ENCODE results near the gene TSPAN5.

TSPAN5 gene

DNA sequence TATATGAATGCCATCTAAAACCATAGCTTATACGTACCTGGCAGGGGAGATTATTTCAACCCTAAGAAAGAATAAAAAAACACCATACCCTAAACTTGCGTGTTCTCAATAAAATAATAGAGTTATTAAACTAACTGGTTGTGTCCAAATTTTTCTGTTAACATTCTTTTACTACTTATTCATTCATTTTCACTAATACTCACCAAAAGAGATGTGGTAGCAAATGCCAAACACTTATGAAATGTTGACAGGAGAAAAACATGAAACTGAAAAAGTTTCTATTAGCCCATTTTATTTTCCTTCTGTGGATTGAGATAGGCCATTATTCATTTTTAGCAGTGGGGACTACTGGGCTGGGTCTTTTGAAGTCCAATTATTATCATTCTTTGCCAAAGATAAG is 102.0 kb downstream of the TSPAN5 start (continued):
- TF ChIP-seq, protein P1, sequence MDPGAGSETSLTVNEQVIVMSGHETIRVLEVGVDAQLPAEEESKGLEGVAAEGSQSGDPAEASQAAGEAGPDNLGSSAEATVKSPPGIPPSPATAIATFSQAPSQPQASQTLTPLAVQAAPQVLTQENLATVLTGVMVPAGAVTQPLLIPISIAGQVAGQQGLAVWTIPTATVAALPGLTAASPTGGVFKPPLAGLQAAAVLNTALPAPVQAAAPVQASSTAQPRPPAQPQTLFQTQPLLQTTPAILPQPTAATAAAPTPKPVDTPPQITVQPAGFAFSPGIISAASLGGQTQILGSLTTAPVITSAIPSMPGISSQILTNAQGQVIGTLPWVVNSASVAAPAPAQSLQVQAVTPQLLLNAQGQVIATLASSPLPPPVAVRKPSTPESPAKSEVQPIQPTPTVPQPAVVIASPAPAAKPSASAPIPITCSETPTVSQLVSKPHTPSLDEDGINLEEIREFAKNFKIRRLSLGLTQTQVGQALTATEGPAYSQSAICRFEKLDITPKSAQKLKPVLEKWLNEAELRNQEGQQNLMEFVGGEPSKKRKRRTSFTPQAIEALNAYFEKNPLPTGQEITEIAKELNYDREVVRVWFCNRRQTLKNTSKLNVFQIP (CRISPR knock-in tag; IDR thresholded peaks at IDR 0.05; ENCODE audit: borderline replicate concordance, low read depth): no peak
- TF ChIP-seq ARNTL (CRISPR knock-in tag; IDR thresholded peaks at IDR 0.05; ENCODE audit: borderline replicate concordance, low read depth): no peak

DNA sequence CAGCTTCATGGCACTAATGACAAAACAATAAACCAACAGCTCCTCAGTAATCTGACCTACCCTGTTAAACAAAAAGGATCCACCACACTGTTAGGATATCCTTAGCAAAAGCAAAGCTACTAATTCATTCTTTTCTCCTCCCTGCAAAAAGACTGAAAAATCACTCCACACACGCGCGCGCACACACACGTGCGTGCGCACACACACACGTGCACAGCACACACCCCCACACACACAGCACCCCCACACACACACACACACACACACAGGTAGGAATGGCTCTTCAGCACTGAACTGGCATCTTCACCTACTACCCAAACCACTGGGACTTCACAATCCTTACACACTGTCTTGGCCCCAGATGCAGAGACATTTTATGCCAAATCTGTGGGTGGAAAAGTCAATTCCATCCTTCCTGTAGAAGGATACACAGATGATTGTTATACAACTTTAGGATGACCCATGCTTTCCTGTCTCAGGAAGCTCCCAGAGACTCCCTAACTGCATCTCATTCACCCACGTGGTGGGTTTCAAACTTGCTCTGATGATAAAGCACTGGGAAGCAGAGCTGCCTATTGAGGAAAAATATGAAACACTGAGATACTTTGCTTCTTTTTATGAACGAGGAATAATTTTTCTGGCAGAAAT is 102.5 kb downstream of the TSPAN5 start:
- ATAC-seq: no peak; the same call in 2 of the 3 replicates
- TF ChIP-seq BACH2 (CRISPR knock-in tag; IDR thresholded peaks at IDR 0.05; ENCODE audit: borderline replicate concordance) (no peak), ARNTL (CRISPR knock-in tag; IDR thresholded peaks at IDR 0.05; ENCODE audit: borderline replicate concordance, low read depth) (no peak), RARB (CRISPR knock-in tag; IDR thresholded peaks at IDR 0.05) (no peak), ESRRG (CRISPR knock-in tag; IDR thresholded peaks at IDR 0.05) (no peak), ZNF70 (CRISPR knock-in tag; IDR thresholded peaks at IDR 0.05) (no peak), ZC3H10 (CRISPR knock-in tag; IDR thresholded peaks at IDR 0.05) (no peak), SNAI2 (CRISPR knock-in tag; IDR thresholded peaks at IDR 0.05) (no peak), GLIS3 (CRISPR knock-in tag; IDR thresholded peaks at IDR 0.05) (no peak), ISL1 (CRISPR knock-in tag; IDR thresholded peaks at IDR 0.05) (no peak), ZNF565 (CRISPR knock-in tag; conservative IDR thresholded peaks at IDR 0.05; ENCODE audit: low read depth) (no peak)
- TF ChIP-seq, protein P2, sequence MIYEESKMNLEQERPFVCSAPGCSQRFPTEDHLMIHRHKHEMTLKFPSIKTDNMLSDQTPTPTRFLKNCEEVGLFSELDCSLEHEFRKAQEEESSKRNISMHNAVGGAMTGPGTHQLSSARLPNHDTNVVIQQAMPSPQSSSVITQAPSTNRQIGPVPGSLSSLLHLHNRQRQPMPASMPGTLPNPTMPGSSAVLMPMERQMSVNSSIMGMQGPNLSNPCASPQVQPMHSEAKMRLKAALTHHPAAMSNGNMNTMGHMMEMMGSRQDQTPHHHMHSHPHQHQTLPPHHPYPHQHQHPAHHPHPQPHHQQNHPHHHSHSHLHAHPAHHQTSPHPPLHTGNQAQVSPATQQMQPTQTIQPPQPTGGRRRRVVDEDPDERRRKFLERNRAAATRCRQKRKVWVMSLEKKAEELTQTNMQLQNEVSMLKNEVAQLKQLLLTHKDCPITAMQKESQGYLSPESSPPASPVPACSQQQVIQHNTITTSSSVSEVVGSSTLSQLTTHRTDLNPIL (CRISPR knock-in tag; IDR thresholded peaks at IDR 0.05; ENCODE audit: low read depth): no peak
- TF ChIP-seq, protein P3, sequence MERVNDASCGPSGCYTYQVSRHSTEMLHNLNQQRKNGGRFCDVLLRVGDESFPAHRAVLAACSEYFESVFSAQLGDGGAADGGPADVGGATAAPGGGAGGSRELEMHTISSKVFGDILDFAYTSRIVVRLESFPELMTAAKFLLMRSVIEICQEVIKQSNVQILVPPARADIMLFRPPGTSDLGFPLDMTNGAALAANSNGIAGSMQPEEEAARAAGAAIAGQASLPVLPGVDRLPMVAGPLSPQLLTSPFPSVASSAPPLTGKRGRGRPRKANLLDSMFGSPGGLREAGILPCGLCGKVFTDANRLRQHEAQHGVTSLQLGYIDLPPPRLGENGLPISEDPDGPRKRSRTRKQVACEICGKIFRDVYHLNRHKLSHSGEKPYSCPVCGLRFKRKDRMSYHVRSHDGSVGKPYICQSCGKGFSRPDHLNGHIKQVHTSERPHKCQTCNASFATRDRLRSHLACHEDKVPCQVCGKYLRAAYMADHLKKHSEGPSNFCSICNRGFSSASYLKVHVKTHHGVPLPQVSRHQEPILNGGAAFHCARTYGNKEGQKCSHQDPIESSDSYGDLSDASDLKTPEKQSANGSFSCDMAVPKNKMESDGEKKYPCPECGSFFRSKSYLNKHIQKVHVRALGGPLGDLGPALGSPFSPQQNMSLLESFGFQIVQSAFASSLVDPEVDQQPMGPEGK (CRISPR knock-in tag; IDR thresholded peaks at IDR 0.05; ENCODE audit: borderline replicate concordance): no peak
- TF ChIP-seq, protein P4, sequence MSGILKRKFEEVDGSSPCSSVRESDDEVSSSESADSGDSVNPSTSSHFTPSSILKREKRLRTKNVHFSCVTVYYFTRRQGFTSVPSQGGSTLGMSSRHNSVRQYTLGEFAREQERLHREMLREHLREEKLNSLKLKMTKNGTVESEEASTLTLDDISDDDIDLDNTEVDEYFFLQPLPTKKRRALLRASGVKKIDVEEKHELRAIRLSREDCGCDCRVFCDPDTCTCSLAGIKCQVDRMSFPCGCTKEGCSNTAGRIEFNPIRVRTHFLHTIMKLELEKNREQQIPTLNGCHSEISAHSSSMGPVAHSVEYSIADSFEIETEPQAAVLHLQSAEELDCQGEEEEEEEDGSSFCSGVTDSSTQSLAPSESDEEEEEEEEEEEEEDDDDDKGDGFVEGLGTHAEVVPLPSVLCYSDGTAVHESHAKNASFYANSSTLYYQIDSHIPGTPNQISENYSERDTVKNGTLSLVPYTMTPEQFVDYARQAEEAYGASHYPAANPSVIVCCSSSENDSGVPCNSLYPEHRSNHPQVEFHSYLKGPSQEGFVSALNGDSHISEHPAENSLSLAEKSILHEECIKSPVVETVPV (CRISPR knock-in tag; IDR thresholded peaks at IDR 0.05): no peak
- TF ChIP-seq, protein P1 (CRISPR knock-in tag; IDR thresholded peaks at IDR 0.05; ENCODE audit: borderline replicate concordance, low read depth): no peak

DNA sequence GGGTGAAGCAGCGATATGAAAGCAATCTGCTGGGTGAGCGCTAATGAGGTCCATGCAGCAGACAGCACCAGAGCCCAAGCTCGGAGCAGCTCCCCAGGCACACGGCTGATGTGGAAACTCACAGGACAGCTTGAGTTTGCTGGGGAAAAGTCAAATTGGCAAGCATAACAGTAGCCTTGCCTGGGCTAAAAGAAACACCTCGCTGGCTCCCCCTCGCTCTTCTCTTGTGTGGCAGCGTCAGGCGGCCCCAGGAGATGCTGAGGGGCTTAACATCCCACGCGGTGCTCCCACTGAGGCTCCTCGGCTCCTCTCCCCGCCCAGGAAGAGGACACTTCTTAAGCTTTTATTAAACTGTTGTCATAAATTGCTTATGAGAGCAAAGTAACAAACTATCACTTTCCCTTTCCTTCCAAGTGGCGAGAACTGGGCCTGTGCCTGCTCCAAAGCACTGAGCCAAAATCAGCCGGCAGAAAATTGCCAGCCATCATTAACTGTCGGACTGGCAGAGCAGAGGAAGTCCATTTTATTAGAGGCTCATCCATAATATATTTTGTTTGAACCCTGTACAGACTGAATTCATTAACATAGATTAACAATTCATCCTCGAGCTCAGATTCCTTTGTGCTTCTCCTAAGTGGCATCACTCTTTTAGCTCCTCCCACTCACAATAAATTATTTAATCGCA is 111.4 kb downstream of the TSPAN5 start:
- ATAC-seq: no peak; the same call in none of the 3 replicates
- TF ChIP-seq ZNF565 (CRISPR knock-in tag; conservative IDR thresholded peaks at IDR 0.05; ENCODE audit: low read depth) (no peak), ZNF70 (CRISPR knock-in tag; IDR thresholded peaks at IDR 0.05) (no peak), SNAI2 (CRISPR knock-in tag; IDR thresholded peaks at IDR 0.05) (no peak), ESRRG (CRISPR knock-in tag; IDR thresholded peaks at IDR 0.05) (no peak), TOX (CRISPR knock-in tag; IDR thresholded peaks at IDR 0.05; ENCODE audit: borderline replicate concordance) (no peak), ZFP3 (CRISPR knock-in tag; IDR thresholded peaks at IDR 0.05) (no peak)
- TF ChIP-seq, protein P2 (CRISPR knock-in tag; IDR thresholded peaks at IDR 0.05; ENCODE audit: low read depth): no peak
- TF ChIP-seq, protein P5, sequence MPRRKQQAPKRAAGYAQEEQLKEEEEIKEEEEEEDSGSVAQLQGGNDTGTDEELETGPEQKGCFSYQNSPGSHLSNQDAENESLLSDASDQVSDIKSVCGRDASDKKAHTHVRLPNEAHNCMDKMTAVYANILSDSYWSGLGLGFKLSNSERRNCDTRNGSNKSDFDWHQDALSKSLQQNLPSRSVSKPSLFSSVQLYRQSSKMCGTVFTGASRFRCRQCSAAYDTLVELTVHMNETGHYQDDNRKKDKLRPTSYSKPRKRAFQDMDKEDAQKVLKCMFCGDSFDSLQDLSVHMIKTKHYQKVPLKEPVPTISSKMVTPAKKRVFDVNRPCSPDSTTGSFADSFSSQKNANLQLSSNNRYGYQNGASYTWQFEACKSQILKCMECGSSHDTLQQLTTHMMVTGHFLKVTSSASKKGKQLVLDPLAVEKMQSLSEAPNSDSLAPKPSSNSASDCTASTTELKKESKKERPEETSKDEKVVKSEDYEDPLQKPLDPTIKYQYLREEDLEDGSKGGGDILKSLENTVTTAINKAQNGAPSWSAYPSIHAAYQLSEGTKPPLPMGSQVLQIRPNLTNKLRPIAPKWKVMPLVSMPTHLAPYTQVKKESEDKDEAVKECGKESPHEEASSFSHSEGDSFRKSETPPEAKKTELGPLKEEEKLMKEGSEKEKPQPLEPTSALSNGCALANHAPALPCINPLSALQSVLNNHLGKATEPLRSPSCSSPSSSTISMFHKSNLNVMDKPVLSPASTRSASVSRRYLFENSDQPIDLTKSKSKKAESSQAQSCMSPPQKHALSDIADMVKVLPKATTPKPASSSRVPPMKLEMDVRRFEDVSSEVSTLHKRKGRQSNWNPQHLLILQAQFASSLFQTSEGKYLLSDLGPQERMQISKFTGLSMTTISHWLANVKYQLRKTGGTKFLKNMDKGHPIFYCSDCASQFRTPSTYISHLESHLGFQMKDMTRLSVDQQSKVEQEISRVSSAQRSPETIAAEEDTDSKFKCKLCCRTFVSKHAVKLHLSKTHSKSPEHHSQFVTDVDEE (CRISPR knock-in tag; IDR thresholded peaks at IDR 0.05): no peak
- TF ChIP-seq, protein P4 (CRISPR knock-in tag; IDR thresholded peaks at IDR 0.05): no peak
- TF ChIP-seq, protein P3 (CRISPR knock-in tag; IDR thresholded peaks at IDR 0.05; ENCODE audit: borderline replicate concordance): no peak

Data from SK-N-SH treated with all-trans-retinoic acid at 6 μM for 48 hours (cell line).